Trophoblast cell (in vitro differentiated cells and primary cell): ENCODE results near the gene TCF7L1.

ENCODE experiments used
- DNase-seq, 2 donors: peaks; one replicate each; pipeline ENCODE4 v3.0.0-alpha.2; 2016
- H2AFZ ChIP-seq: 2 replicates; pipeline ENCODE4 v1.6.1; 2013; ENCODE audit warnings: low read length, moderate library complexity, mild to moderate bottlenecking; ENCODE audit not compliant: insufficient read depth, poor library complexity
- H2AK5ac ChIP-seq: 2 replicates; pipeline ENCODE4 v1.6.1; 2013; ENCODE audit warnings: mild to moderate bottlenecking, low read length
- H2BK120ac ChIP-seq: 2 replicates; pipeline ENCODE4 v1.6.1; 2013; ENCODE audit warnings: low read length, mild to moderate bottlenecking, moderate library complexity; ENCODE audit not compliant: insufficient read depth, poor library complexity
- H2BK12ac ChIP-seq: 2 replicates; pipeline ENCODE4 v1.6.1; 2013; ENCODE audit warnings: mild to moderate bottlenecking, low read length, moderate library complexity
- H2BK5ac ChIP-seq: 2 replicates; pipeline ENCODE4 v1.6.1; 2013; ENCODE audit warnings: low read length, low read depth, moderate library complexity, mild to moderate bottlenecking; ENCODE audit not compliant: poor library complexity
- H3K14ac ChIP-seq: 2 replicates; pipeline ENCODE4 v1.6.1; 2013; ENCODE audit warnings: mild to moderate bottlenecking, low read length
- H3K18ac ChIP-seq: 2 replicates; pipeline ENCODE4 v1.6.1; 2013; ENCODE audit warnings: mild to moderate bottlenecking, low read length
- H3K23ac ChIP-seq: 2 replicates; pipeline ENCODE4 v1.6.1; 2013; ENCODE audit warnings: low read length
- H3K27ac ChIP-seq: 2 replicates; pipeline ENCODE4 v1.5.1; 2013; ENCODE audit warnings: low read depth, mild to moderate bottlenecking, inconsistent platforms, low read length, moderate library complexity
- H3K27me3 ChIP-seq: 2 replicates; pipeline ENCODE4 v1.6.1; 2013; ENCODE audit warnings: inconsistent platforms, mild to moderate bottlenecking, low read length, moderate library complexity; ENCODE audit not compliant: insufficient read depth
- H3K36me3 ChIP-seq, 2 experiments: 1 replicate in 1 of 2; 2 replicates in 1 of 2; pipeline ENCODE4 v1.6.1; 2013; ENCODE audit warnings: low read length in 2 of 2, mild to moderate bottlenecking in 2 of 2, moderate library complexity in 1 of 2; ENCODE audit not compliant: insufficient read depth in 2 of 2, control insufficient read depth in 1 of 2
- H3K4ac ChIP-seq: 2 replicates; pipeline ENCODE4 v1.6.1; 2013; ENCODE audit warnings: low read depth, mild to moderate bottlenecking, low read length, moderate library complexity
- H3K4me1 ChIP-seq, 2 experiments: 1 replicate in 1 of 2; 2 replicates in 1 of 2; pipeline ENCODE4 v1.6.1; 2013; ENCODE audit warnings: low read length in 2 of 2, mild to moderate bottlenecking in 2 of 2, moderate library complexity in 1 of 2; ENCODE audit not compliant: insufficient read depth in 2 of 2, control insufficient read depth in 1 of 2
- H3K4me2 ChIP-seq: 2 replicates; pipeline ENCODE4 v1.6.1; 2013; ENCODE audit warnings: inconsistent platforms, mild to moderate bottlenecking, low read length, moderate library complexity
- H3K4me3 ChIP-seq: 2 replicates; pipeline ENCODE4 v1.5.1; 2013; ENCODE audit warnings: mild to moderate bottlenecking, low read depth, low read length, inconsistent platforms
- H3K79me1 ChIP-seq: one replicate; pipeline ENCODE4 v1.6.1; 2013; ENCODE audit warnings: low read length
- H3K79me2 ChIP-seq: 2 replicates; pipeline ENCODE4 v1.6.1; 2013; ENCODE audit warnings: low read length, mild to moderate bottlenecking; ENCODE audit not compliant: control insufficient read depth, insufficient read depth, poor library complexity
- H3K9ac ChIP-seq: 2 replicates; pipeline ENCODE4 v1.6.1; 2013; ENCODE audit warnings: mild to moderate bottlenecking, low read length
- H3K9me3 ChIP-seq: 2 replicates; pipeline ENCODE4 v1.6.1; 2013; ENCODE audit warnings: low read depth, mild to moderate bottlenecking, control low read depth, inconsistent platforms, low read length; ENCODE audit not compliant: insufficient read depth
- H4K12ac ChIP-seq: 2 replicates; pipeline ENCODE4 v1.6.1; 2013; ENCODE audit warnings: low read depth, mild to moderate bottlenecking, low read length, moderate library complexity
- H4K8ac ChIP-seq: 2 replicates; pipeline ENCODE4 v1.6.1; 2013; ENCODE audit warnings: low read depth, mild to moderate bottlenecking, low read length, moderate library complexity
- H4K91ac ChIP-seq: one replicate; pipeline ENCODE4 v1.6.1; 2013; ENCODE audit warnings: low read depth, mild to moderate bottlenecking, low read length, moderate library complexity
- WGBS: extraction: QIAGEN DNeasy Blood & Tissue Kit; methylation state at CpG from one replicate; pipeline ENCODE4 v1.1.7; 2013; ENCODE audit warnings: missing lambda C conversion rate; ENCODE audit not compliant: insufficient read length, insufficient coverage; ENCODE audit errors: extremely low coverage; 5-methylcytosine and 5-hydroxymethylcytosine counted together

Gene TCF7L1

GRCh38 chr2:85272357-85272756 is 139.2 kb downstream of the TCF7L1 start:
- no CpG with 5 or more reads among the region's 6 CpGs for WGBS
- Histone ChIP-seq H4K8ac (no peak overlapping the region), H3K79me2 (no peaks in the 10 kb centered on the region), H3K79me1 (no peaks in the 10 kb centered on the region), H3K36me3 (no peaks in the 10 kb centered on the region), H3K9me3 (no peaks in the 10 kb centered on the region), H2AFZ (no peak overlapping the region), H3K4me1 (peaks cover 10 to 16% of the 10 kb centered on the region in 2 experiments), H3K9ac (no peak overlapping the region), H3K18ac (no peak overlapping the region), H4K12ac (no peak overlapping the region), H3K27ac (no peak overlapping the region), H3K23ac (no peak overlapping the region), H2BK5ac (no peak overlapping the region), H3K27me3 (no peaks in the 10 kb centered on the region), H3K4me3 (no peak overlapping the region), H2AK5ac (no peak overlapping the region), H3K14ac (no peak overlapping the region), H3K4me2 (no peak overlapping the region), H3K4ac (no peak overlapping the region), H2BK12ac (no peak overlapping the region), H4K91ac (no peak overlapping the region), H2BK120ac (no peak overlapping the region)
- DNase-seq = no peak

- no CpG with 5 or more reads among the region's 21 CpGs for WGBS
- H3K18ac ChIP-seq = no peak overlapping the region
Observed at GRCh38 chr2:85273738-85274731, 140.8 kb downstream of the TCF7L1 start.

GRCh38 chr2:85275984-85276540 is 142.9 kb downstream of the TCF7L1 start:
- no peak overlapping the region for H3K23ac ChIP-seq
- no peak overlapping the region for H2AK5ac ChIP-seq
- H2AFZ ChIP-seq = no peak overlapping the region
- no peak overlapping the region for H2BK12ac ChIP-seq
- no peak for DNase-seq
- no peak overlapping the region for H3K27ac ChIP-seq
- no peak overlapping the region for H4K91ac ChIP-seq
- H3K4ac ChIP-seq = no peak overlapping the region
- no peak overlapping the region for H4K12ac ChIP-seq
- no peaks in the 10 kb centered on the region for H3K79me2 ChIP-seq
- no peak overlapping the region for H3K4me3 ChIP-seq
- peaks cover 14 to 17% of the 10 kb centered on the region in 2 experiments for H3K4me1 ChIP-seq
- no peak overlapping the region for H3K14ac ChIP-seq
- H3K9ac ChIP-seq = no peak overlapping the region
- H2BK120ac ChIP-seq = no peak overlapping the region
- H3K18ac ChIP-seq = no peak overlapping the region
- no peaks in the 10 kb centered on the region for H3K79me1 ChIP-seq
- no peak overlapping the region for H3K4me2 ChIP-seq
- H3K36me3 ChIP-seq = no peaks in the 10 kb centered on the region
- no peaks in the 10 kb centered on the region for H3K27me3 ChIP-seq
- H3K9me3 ChIP-seq = no peaks in the 10 kb centered on the region
- no peak overlapping the region for H2BK5ac ChIP-seq
- H4K8ac ChIP-seq = no peak overlapping the region
- no CpG with 5 or more reads among the region's 9 CpGs for WGBS

More at GRCh38 chr2:85273738-85274731, 140.8 kb downstream of the TCF7L1 start:
- Histone ChIP-seq H3K23ac (no peak overlapping the region), H2BK120ac (no peak overlapping the region), H3K9me3 (no peaks in the 10 kb centered on the region), H3K4me3 (no peak overlapping the region), H3K4me2 (no peak overlapping the region), H2AK5ac (no peak overlapping the region), H4K12ac (no peak overlapping the region), H3K4me1 (peaks cover 14 to 22% of the 10 kb centered on the region in 2 experiments), H4K8ac (no peak overlapping the region), H2AFZ (no peak overlapping the region), H3K79me1 (no peaks in the 10 kb centered on the region), H3K27me3 (no peaks in the 10 kb centered on the region), H4K91ac (no peak overlapping the region), H3K4ac (no peak overlapping the region), H3K79me2 (no peaks in the 10 kb centered on the region), H2BK5ac (no peak overlapping the region), H3K14ac (no peak overlapping the region), H3K36me3 (no peaks in the 10 kb centered on the region), H2BK12ac (no peak overlapping the region), H3K27ac (no peak overlapping the region), H3K9ac (no peak overlapping the region)
- DNase-seq = peak; percentile 12 to 53

GRCh38 chr2:85276571-85277118 is 143.5 kb downstream of the TCF7L1 start:
- Histone ChIP-seq H3K79me2 (no peaks in the 10 kb centered on the region), H3K4me2 (no peak overlapping the region), H2BK120ac (no peak overlapping the region), H3K23ac (no peak overlapping the region), H3K14ac (no peak overlapping the region), H3K4me1 (peaks cover 14 to 17% of the 10 kb centered on the region in 2 experiments), H2BK12ac (no peak overlapping the region), H3K9ac (no peak overlapping the region), H3K27me3 (no peaks in the 10 kb centered on the region), H3K4ac (no peak overlapping the region), H3K9me3 (no peaks in the 10 kb centered on the region), H3K18ac (no peak overlapping the region), H3K36me3 (no peaks in the 10 kb centered on the region), H2BK5ac (no peak overlapping the region), H4K8ac (no peak overlapping the region), H3K4me3 (no peak overlapping the region), H2AK5ac (no peak overlapping the region), H3K79me1 (no peaks in the 10 kb centered on the region), H4K12ac (no peak overlapping the region), H2AFZ (peak overlapping the region; percentile 11), H4K91ac (no peak overlapping the region), H3K27ac (no peak overlapping the region)
- no CpG with 5 or more reads among the region's 14 CpGs for WGBS
- no peak for DNase-seq
